ENCODE results near the gene VSX1.

The VSX1 gene

GRCh38 chr20:25083773-25084625 lies 2.1 kb upstream of the VSX1 start:
- ATAC-seq (replicated peaks; ENCODE audit: extremely low read depth, poor library complexity, severe bottlenecking) = no peak
- Mint-ChIP-seq H3K27ac (ENCODE audit: low read depth) (no peak overlapping the region), H3K27me3 (peaks cover 73% of the 10 kb centered on the region), H3K4me3 (peak overlapping the region; percentile 32), H3K4me1 (peaks cover 15% of the 10 kb centered on the region), H3K36me3 (ENCODE audit: insufficient read depth) (peaks cover 6% of the 10 kb centered on the region), H3K9me3 (no peaks in the 10 kb centered on the region)
- DNase-seq (ENCODE audit: low spot score in 2 of 2) = no peak

GRCh38 chr20:25083141-25083772 lies 1.3 kb upstream of the VSX1 start:
- Mint-ChIP-seq H3K4me3 (peak overlapping the region; percentile 32), H3K27ac (ENCODE audit: low read depth) (no peak overlapping the region), H3K27me3 (peaks cover 80% of the 10 kb centered on the region), H3K4me1 (peaks cover 15% of the 10 kb centered on the region), H3K9me3 (no peaks in the 10 kb centered on the region), H3K36me3 (ENCODE audit: insufficient read depth) (peaks cover 6% of the 10 kb centered on the region)
- no peak for DNase-seq (ENCODE audit: low spot score in 2 of 2)
- no peak for ATAC-seq (replicated peaks; ENCODE audit: extremely low read depth, poor library complexity, severe bottlenecking)

GRCh38 chr20:25082498-25082873 lies 545 bp upstream of the VSX1 start:
- no peak for DNase-seq (ENCODE audit: low spot score in 2 of 2)
- H3K36me3 Mint-ChIP-seq (ENCODE audit: insufficient read depth) = peaks cover 6% of the 10 kb centered on the region
- no peak for ATAC-seq (replicated peaks; ENCODE audit: extremely low read depth, poor library complexity, severe bottlenecking)
- peak overlapping the region; percentile 32 for H3K4me3 Mint-ChIP-seq
- H3K27me3 Mint-ChIP-seq = peaks cover 88% of the 10 kb centered on the region
- no peaks in the 10 kb centered on the region for H3K9me3 Mint-ChIP-seq
- peaks cover 18% of the 10 kb centered on the region for H3K4me1 Mint-ChIP-seq
- no peak overlapping the region for H3K27ac Mint-ChIP-seq (ENCODE audit: low read depth)

- Mint-ChIP-seq H3K27ac (ENCODE audit: low read depth) (no peak overlapping the region), H3K36me3 (ENCODE audit: insufficient read depth) (peaks cover 6% of the 10 kb centered on the region), H3K4me1 (peaks cover 26% of the 10 kb centered on the region), H3K4me3 (no peak overlapping the region), H3K9me3 (no peaks in the 10 kb centered on the region), H3K27me3 (peaks cover 91% of the 10 kb centered on the region)
- ATAC-seq (replicated peaks; ENCODE audit: extremely low read depth, poor library complexity, severe bottlenecking) (peak; percentile 40), DNase-seq (ENCODE audit: low spot score in 2 of 2) (peak in 1 of 2 donors; percentile 13)
These were observed 744 bp downstream of the VSX1 start for GRCh38 chr20:25081065-25081729.

GRCh38 chr20:25079171-25079570 lies 2.8 kb downstream of the VSX1 start:
- H3K27ac Mint-ChIP-seq (ENCODE audit: low read depth) = no peak overlapping the region
- H3K4me3 Mint-ChIP-seq = no peak overlapping the region
- H3K36me3 Mint-ChIP-seq (ENCODE audit: insufficient read depth) = peaks cover 3% of the 10 kb centered on the region
- H3K4me1 Mint-ChIP-seq = peaks cover 26% of the 10 kb centered on the region
- H3K9me3 Mint-ChIP-seq = no peaks in the 10 kb centered on the region
- ATAC-seq (replicated peaks; ENCODE audit: extremely low read depth, poor library complexity, severe bottlenecking) = no peak
- peak in 1 of 2 donors; percentile 11 for DNase-seq (ENCODE audit: low spot score in 2 of 2)
- H3K27me3 Mint-ChIP-seq = peaks cover 71% of the 10 kb centered on the region

- no peak for DNase-seq (ENCODE audit: low spot score in 2 of 2)
- Mint-ChIP-seq H3K36me3 (ENCODE audit: insufficient read depth) (peaks cover 3% of the 10 kb centered on the region), H3K27ac (ENCODE audit: low read depth) (no peak overlapping the region), H3K27me3 (peaks cover 66% of the 10 kb centered on the region), H3K4me3 (no peak overlapping the region), H3K4me1 (peaks cover 21% of the 10 kb centered on the region), H3K9me3 (no peaks in the 10 kb centered on the region)
- no peak for ATAC-seq (replicated peaks; ENCODE audit: extremely low read depth, poor library complexity, severe bottlenecking)
These were observed 3.3 kb downstream of the VSX1 start for GRCh38 chr20:25078662-25079061.

- ATAC-seq (replicated peaks; ENCODE audit: extremely low read depth, poor library complexity, severe bottlenecking) = no peak
- H3K4me1 Mint-ChIP-seq = peaks cover 15% of the 10 kb centered on the region
These were observed 4.3 kb downstream of the VSX1 start for GRCh38 chr20:25077610-25078169.

GRCh38 chr20:25076731-25077609 lies 5.0 kb downstream of the VSX1 start:
- Mint-ChIP-seq H3K36me3 (ENCODE audit: insufficient read depth) (peaks cover 2% of the 10 kb centered on the region), H3K27ac (ENCODE audit: low read depth) (no peak overlapping the region), H3K4me1 (peaks cover 12% of the 10 kb centered on the region), H3K9me3 (no peaks in the 10 kb centered on the region), H3K27me3 (peaks cover 50% of the 10 kb centered on the region), H3K4me3 (peak overlapping the region; percentile 44)
- peak in 1 of 2 donors; percentile 11 for DNase-seq (ENCODE audit: low spot score in 2 of 2)
- no peak for ATAC-seq (replicated peaks; ENCODE audit: extremely low read depth, poor library complexity, severe bottlenecking)

More at GRCh38 chr20:25077610-25078169, 4.3 kb downstream of the VSX1 start:
- Mint-ChIP-seq H3K36me3 (ENCODE audit: insufficient read depth) (peaks cover 2% of the 10 kb centered on the region), H3K4me3 (peak overlapping the region; percentile 44), H3K9me3 (no peaks in the 10 kb centered on the region), H3K27ac (ENCODE audit: low read depth) (no peak overlapping the region), H3K27me3 (peaks cover 56% of the 10 kb centered on the region)
- peak in 1 of 2 donors; percentile 4 for DNase-seq (ENCODE audit: low spot score in 2 of 2)

- Mint-ChIP-seq H3K27me3 (peaks cover 48% of the 10 kb centered on the region), H3K4me3 (no peak overlapping the region), H3K9me3 (no peaks in the 10 kb centered on the region), H3K4me1 (peaks cover 12% of the 10 kb centered on the region), H3K27ac (ENCODE audit: low read depth) (no peak overlapping the region), H3K36me3 (ENCODE audit: insufficient read depth) (peaks cover 2% of the 10 kb centered on the region)
- DNase-seq (ENCODE audit: low spot score in 2 of 2) (peak in 1 of 2 donors; percentile 2), ATAC-seq (replicated peaks; ENCODE audit: extremely low read depth, poor library complexity, severe bottlenecking) (no peak)
These were observed 5.7 kb downstream of the VSX1 start for GRCh38 chr20:25076201-25076600.

GRCh38 chr20:25073544-25073943 lies 8.4 kb downstream of the VSX1 start:
- Mint-ChIP-seq H3K4me1 (peaks cover 12% of the 10 kb centered on the region), H3K9me3 (no peaks in the 10 kb centered on the region), H3K27me3 (peaks cover 21% of the 10 kb centered on the region), H3K4me3 (no peak overlapping the region), H3K36me3 (ENCODE audit: insufficient read depth) (no peaks in the 10 kb centered on the region), H3K27ac (ENCODE audit: low read depth) (no peak overlapping the region)
- ATAC-seq (replicated peaks; ENCODE audit: extremely low read depth, poor library complexity, severe bottlenecking) (no peak), DNase-seq (ENCODE audit: low spot score in 2 of 2) (no peak)

GRCh38 chr20:25072226-25072811 lies 9.6 kb downstream of the VSX1 start:
- Mint-ChIP-seq H3K4me3 (no peak overlapping the region), H3K27me3 (peaks cover 9% of the 10 kb centered on the region), H3K27ac (ENCODE audit: low read depth) (no peak overlapping the region), H3K9me3 (no peaks in the 10 kb centered on the region), H3K36me3 (ENCODE audit: insufficient read depth) (no peaks in the 10 kb centered on the region), H3K4me1 (peaks cover 7% of the 10 kb centered on the region)
- DNase-seq (ENCODE audit: low spot score in 2 of 2) = no peak
- ATAC-seq (replicated peaks; ENCODE audit: extremely low read depth, poor library complexity, severe bottlenecking) = no peak

Data from central memory CD8-positive, alpha-beta T cell (primary cell).